Adrenal gland (tissue), 12 donors: ENCODE results near the gene MS4A6A. TPM values are rescaled to one million over a fixed set of nuclear protein-coding genes. Genes with fewer than 3 reads are reported as not detected.

ENCODE experiments used
- DNase-seq, 7 donors: peaks; one replicate each; pipeline ENCODE4 v3.0.0-alpha.2; 2019 to 2020
- H3K27ac ChIP-seq, 5 donors: fragments of 200-600 bp; sonication (generic) in 4 of 5; 1 replicate in 3 of 5; 2 replicates in 2 of 5; pipeline versions ENCODE4 v1.5.1 to v1.8.0; 2016 to 2020; ENCODE audit warnings: mild to moderate bottlenecking in 1 of 5
- H3K27me3 ChIP-seq: fragments of 200-600 bp; 2 replicates; pipeline ENCODE4 v1.8.0; 2021
- H3K36me3 ChIP-seq, 2 donors: fragments of 200-600 bp; replicated peaks in 1 of 2; 1 replicate in 1 of 2; 2 replicates in 1 of 2; pipeline versions ENCODE4 v1.5.1 to v1.8.0; 2018 to 2022
- H3K4me1 ChIP-seq, 2 donors: fragments of 200-600 bp; replicated peaks in 1 of 2; 1 replicate in 1 of 2; 2 replicates in 1 of 2; pipeline versions ENCODE4 v1.5.1 to v1.8.0; 2018 to 2021
- H3K4me3 ChIP-seq, 4 donors: fragments of 200-600 bp; sonication (generic) in 3 of 4; one replicate each; pipeline ENCODE4 v1.5.1; 2016 to 2018
- H3K9me3 ChIP-seq, 3 donors: fragments of 200-600 bp; sonication (generic) in 1 of 3; replicated peaks in 1 of 3; 1 replicate in 2 of 3; 2 replicates in 1 of 3; pipeline versions ENCODE4 v1.5.1 to v1.8.0; 2016 to 2021
- POLR2A ChIP-seq, 2 donors: fragments of 450-650 bp; IDR thresholded peaks; one replicate each; pipeline ENCODE4 v1.6.1; 2017; ENCODE audit warnings: antibody characterized with exemption in 2 of 2, mild to moderate bottlenecking in 2 of 2, moderate library complexity in 1 of 2
- WGBS, 4 donors: extraction: QIAGEN DNeasy Blood & Tissue Kit in 2 of 4; methylation state at CpG; one replicate each; pipeline versions ENCODE4 v1.1.5 to v1.1.7; 2013 to 2017; 5-methylcytosine and 5-hydroxymethylcytosine counted together
- intact Hi-C, 2 donors: fragments of 100-400 bp; cut with DNase I; formaldehyde crosslinking; loops; one replicate each; pipeline versions ENCODE4 v1.14.1 to v1.15.0; 2022 to 2023
- polyA plus RNA-seq, 3 donors: library from polyadenylated mRNA; stranded (reverse); fragments of 200-250 nt in 2 of 3; fragments of 350-450 nt in 1 of 3; fragmentation: Illumina TruSeq in 1 of 3; extraction: RNeasy Lipid Tissue Mini Kit (QIAGEN cat#74804) in 1 of 3; gene quantifications; one replicate each; pipeline ENCODE4 v1.2.3, GENCODE V29; 2013 to 2014
- total RNA-seq, 9 donors: library from RNA; depleted of rRNA in 4 of 9; stranded (reverse); fragments of >200 nt in 4 of 9; fragments of 120-200 nt in 1 of 9; fragmentation: NEBNext Ultra II Directional in 1 of 9; extraction: Animal tissue kit (Norgen Biotek cat#: 25700) in 1 of 9; gene quantifications; one replicate each; pipeline versions ENCODE4 v1.1.0 to v1.2.4, GENCODE V29; 2013 to 2023
- TF ChIP-seq, protein P1 (sequence below), 6 experiments: fragments of 450-650 bp in 4 of 6; fragments of 200-600 bp in 2 of 6; sonication (generic) in 1 of 6; IDR thresholded peaks; 1 replicate in 5 of 6; 2 replicates in 1 of 6; pipeline versions ENCODE4 v1.5.1 to v1.8.0; 2016 to 2021; ENCODE audit warnings: antibody characterized with exemption in 6 of 6, mild to moderate bottlenecking in 2 of 6, moderate library complexity in 1 of 6
- donor health status: healthy with polysubstance abuse.
- donor health status: Bipolar disorder and iron deficiency.
- donor health status: DM: yes; HTN: yes; CAD: no.
- donor health status: DM: no; HTN: no; CAD: no.
- donor health status: DM: no; HTN: no; CAD: no.
- donor health status: DM: yes; HTN: yes; CAD: no.

The MS4A6A gene
- total and polyA plus RNA-seq, 12 donors, result 28.6 to 204 (median 121) TPM

DNA sequence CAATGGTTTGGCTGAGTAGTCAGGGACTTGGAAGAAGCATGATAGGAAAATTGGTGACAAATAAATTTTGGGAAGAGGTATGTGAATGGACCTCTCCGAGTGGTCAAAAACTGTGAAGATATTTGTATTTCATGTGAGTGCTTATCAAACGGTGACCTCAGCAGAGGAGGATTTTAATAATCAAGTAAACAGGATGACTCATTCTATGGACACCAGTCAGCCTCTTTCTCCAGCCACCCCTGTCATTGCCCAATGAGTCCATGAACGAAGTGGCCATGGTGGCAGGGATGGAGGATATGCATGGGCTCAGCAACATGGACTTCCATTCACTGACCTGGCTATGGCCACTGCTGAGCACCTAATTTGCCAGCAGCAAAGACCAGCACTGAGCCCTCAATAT, 38.8 kb upstream of the MS4A6A start:
- no peaks in the 10 kb centered on the region for H3K4me1 ChIP-seq
- no peaks in the 10 kb centered on the region for H3K36me3 ChIP-seq
- H3K27ac ChIP-seq, result no peak overlapping the region
- DNase-seq, result no peak
- WGBS, 4 donors, result 48 to 79% (median 52%) methylated on average over 3 of the region's 3 CpGs
- no peaks in the 10 kb centered on the region for H3K9me3 ChIP-seq
- intact Hi-C loops, result no loop called here
- H3K27me3 ChIP-seq, result no peaks in the 10 kb centered on the region
- TF ChIP-seq, protein P1, sequence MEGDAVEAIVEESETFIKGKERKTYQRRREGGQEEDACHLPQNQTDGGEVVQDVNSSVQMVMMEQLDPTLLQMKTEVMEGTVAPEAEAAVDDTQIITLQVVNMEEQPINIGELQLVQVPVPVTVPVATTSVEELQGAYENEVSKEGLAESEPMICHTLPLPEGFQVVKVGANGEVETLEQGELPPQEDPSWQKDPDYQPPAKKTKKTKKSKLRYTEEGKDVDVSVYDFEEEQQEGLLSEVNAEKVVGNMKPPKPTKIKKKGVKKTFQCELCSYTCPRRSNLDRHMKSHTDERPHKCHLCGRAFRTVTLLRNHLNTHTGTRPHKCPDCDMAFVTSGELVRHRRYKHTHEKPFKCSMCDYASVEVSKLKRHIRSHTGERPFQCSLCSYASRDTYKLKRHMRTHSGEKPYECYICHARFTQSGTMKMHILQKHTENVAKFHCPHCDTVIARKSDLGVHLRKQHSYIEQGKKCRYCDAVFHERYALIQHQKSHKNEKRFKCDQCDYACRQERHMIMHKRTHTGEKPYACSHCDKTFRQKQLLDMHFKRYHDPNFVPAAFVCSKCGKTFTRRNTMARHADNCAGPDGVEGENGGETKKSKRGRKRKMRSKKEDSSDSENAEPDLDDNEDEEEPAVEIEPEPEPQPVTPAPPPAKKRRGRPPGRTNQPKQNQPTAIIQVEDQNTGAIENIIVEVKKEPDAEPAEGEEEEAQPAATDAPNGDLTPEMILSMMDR (IDR thresholded peaks at IDR 0.05), result no peak
- no peak for TF ChIP-seq POLR2A (IDR thresholded peaks at IDR 0.05)
- H3K4me3 ChIP-seq, result no peak overlapping the region

DNA sequence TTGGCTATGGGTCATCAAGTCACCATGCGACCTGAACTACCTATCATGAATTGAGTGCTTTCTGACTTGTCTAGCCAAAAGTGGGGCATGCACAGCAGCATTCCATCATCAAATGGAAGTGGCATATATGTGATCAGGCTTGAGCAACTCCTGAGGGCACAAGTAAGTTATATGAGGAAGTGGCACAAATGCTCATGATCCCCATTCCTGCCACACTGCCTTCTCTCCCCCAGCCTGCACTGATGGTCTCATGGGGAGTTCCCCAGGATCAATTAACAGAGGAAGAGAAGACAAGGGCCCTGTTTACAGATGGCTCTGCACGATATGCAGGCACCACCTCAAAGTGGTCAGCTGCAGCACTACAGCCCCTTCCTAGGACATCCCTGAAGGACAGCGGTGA, 38.3 kb upstream of the MS4A6A start:
- no peak overlapping the region for H3K27ac ChIP-seq
- H3K27me3 ChIP-seq, result no peaks in the 10 kb centered on the region
- H3K9me3 ChIP-seq, result no peaks in the 10 kb centered on the region
- no peak overlapping the region for H3K4me3 ChIP-seq
- TF ChIP-seq POLR2A (IDR thresholded peaks at IDR 0.05), result no peak
- TF ChIP-seq, protein P1 (IDR thresholded peaks at IDR 0.05), result no peak
- no peaks in the 10 kb centered on the region for H3K36me3 ChIP-seq
- no peaks in the 10 kb centered on the region for H3K4me1 ChIP-seq
- DNase-seq, result no peak
- 74 to 86% (median 81%) methylated on average over 3 of the region's 3 CpGs for WGBS, 4 donors
- intact Hi-C loops, result no loop called here

DNA sequence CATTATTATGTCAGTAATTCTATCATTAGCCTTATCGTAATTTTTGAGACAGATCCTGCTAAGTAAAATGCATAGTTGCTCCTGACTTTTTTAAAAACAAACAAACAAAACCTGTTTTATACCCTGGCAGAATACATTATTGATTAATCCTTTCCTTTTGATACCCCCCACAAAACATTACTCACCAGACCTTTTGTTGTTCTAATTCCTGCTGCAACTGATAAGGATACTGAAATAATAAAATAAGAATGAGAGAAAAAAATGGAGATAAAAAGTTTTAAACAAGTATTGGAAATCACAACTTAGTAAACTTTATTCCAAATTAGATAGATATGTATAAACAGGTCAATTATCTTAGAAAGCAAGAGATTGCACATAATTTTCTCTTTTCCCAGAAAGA, 31.5 kb upstream of the MS4A6A start:
- DNase-seq, result no peak
- no peaks in the 10 kb centered on the region for H3K9me3 ChIP-seq
- no peaks in the 10 kb centered on the region for H3K36me3 ChIP-seq
- H3K27ac ChIP-seq, result no peak overlapping the region
- no peak overlapping the region for H3K4me3 ChIP-seq
- H3K4me1 ChIP-seq, result no peaks in the 10 kb centered on the region
- 57 to 72% (median 69%) methylated on average over 1 of the region's 1 CpG for WGBS, 4 donors
- intact Hi-C loops, result no loop called here
- H3K27me3 ChIP-seq, result no peaks in the 10 kb centered on the region
- no peak for TF ChIP-seq POLR2A (IDR thresholded peaks at IDR 0.05)
- TF ChIP-seq, protein P1 (IDR thresholded peaks at IDR 0.05), result no peak

DNA sequence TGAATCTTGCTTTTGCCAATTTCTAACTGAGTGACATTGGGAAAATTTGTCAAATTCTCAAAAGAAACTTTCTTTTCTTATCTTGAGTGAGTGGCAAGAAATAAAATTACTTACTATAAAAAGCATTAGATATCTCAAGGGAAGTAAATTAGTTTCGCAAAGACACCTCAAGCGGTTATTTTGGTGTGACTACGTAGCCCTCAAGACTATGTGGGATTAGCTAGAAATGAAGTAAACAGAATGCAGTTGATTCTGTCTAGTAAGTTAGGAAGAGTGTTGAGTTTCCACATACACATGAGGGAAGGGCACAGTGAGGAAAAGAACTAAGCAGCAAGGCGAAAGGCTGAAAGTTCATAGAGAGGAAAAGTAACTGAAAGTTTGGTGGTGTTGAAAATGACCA, 28.3 kb upstream of the MS4A6A start:
- no peaks in the 10 kb centered on the region for H3K27me3 ChIP-seq
- H3K9me3 ChIP-seq, result no peaks in the 10 kb centered on the region
- TF ChIP-seq POLR2A (IDR thresholded peaks at IDR 0.05), result no peak
- TF ChIP-seq, protein P1 (IDR thresholded peaks at IDR 0.05), result no peak
- no peak for DNase-seq
- no peak overlapping the region for H3K4me3 ChIP-seq
- intact Hi-C loops, result no loop called here
- no peak overlapping the region for H3K27ac ChIP-seq
- WGBS, 4 donors, result 87 to 91% (median 89%) methylated on average over 4 of the region's 4 CpGs
- H3K4me1 ChIP-seq, result no peaks in the 10 kb centered on the region
- no peaks in the 10 kb centered on the region for H3K36me3 ChIP-seq
